ENCODE data around the gene EDA. TPM values are rescaled to one million over a fixed set of nuclear protein-coding genes. Genes with fewer than 3 reads are reported as not detected.

Gene EDA
- total RNA-seq, 2 donors from 2014 or later: 2.0 to 6.1 TPM

DNA sequence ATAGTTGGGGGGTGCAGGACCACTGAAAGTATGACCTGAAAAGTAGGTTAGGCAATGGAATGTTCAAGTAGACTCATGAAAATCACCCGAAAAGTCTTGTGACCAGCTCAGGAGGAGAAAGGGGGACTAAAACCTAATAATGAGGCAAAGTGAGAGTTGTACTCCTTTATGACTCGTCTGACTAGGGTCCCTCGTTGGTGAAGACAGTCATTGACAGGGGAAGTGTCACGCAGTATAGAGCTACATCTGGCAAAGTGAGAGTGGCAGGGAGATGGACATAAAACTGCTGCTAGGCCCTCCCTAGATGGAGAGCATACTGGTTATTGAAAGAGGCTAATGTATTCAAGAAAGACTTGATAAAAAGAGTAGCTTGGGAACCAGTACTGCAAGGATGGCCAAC lies 466.8 kb downstream of the EDA start:
- Histone ChIP-seq H3K36me3 (no peaks in the 10 kb centered on the region), H3K4me3 (no peak overlapping the region), H3K27ac (no peak overlapping the region), H3K27me3 (replicated peaks; ENCODE audit: insufficient read depth) (no peaks in the 10 kb centered on the region), H3K4me1 (ENCODE audit: control insufficient read depth in 1 of 2, low read depth in 2 of 2) (no peaks in the 10 kb centered on the region), H3K9me3 (no peaks in the 10 kb centered on the region)
- ATAC-seq (ENCODE audit: insufficient number of reproducible peaks, low FRiP score, low read depth) (no peak), DNase-seq (ENCODE audit: low spot score) (no peak)
- TF ChIP-seq CTCF (IDR thresholded peaks at IDR 0.05): no peak

GRCh38 chrX:70084592-70085240 lies 468.8 kb downstream of the EDA start:
- TF ChIP-seq CTCF (IDR thresholded peaks at IDR 0.05): no peak
- H3K27me3 ChIP-seq (replicated peaks; ENCODE audit: insufficient read depth): no peaks in the 10 kb centered on the region
- no peak for ATAC-seq (ENCODE audit: insufficient number of reproducible peaks, low FRiP score, low read depth)
- no peak overlapping the region for H3K4me3 ChIP-seq
- H3K9me3 ChIP-seq: no peaks in the 10 kb centered on the region
- H3K4me1 ChIP-seq (ENCODE audit: control insufficient read depth in 1 of 2, low read depth in 2 of 2): no peaks in the 10 kb centered on the region
- DNase-seq (ENCODE audit: low spot score): no peak
- no peak overlapping the region for H3K27ac ChIP-seq
- no peaks in the 10 kb centered on the region for H3K36me3 ChIP-seq

DNA sequence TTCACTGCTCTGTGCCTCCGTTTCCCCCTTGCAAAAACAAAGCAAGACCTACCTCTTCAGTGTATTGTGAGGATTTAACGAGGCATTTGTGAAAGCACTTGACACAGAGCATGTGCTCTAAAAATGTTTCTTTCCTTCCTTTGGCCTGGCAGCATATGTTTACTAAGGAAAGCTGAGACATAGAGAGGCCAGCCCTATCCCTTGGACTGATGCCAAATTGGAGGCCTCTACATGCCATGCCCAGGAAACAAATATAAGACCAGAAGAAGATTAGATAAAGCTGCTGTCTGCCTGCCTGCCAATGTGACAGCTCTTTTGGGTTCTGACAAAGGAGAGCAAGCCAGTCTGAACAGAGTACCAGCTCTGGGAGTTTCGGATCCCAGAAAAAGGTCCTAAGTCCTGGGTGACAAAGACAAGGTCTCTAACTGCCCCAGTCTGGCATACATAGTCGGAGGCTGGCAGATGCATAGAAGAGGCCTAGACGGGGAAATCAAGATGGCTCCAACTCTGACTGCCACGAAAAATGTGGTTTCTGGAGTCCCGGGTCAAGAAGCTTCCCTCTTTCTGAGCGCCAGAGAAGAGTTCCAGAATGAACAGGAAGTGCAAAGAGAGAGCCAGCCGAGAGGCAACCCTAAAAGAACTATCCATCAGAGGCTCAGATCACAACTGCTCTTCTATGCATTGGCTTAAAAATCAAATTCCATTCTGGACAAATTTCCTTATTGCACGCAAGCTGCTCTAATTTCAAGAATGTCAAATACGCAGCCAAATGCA lies 472.1 kb downstream of the EDA start:
- ATAC-seq (ENCODE audit: insufficient number of reproducible peaks, low FRiP score, low read depth): no peak
- Histone ChIP-seq H3K4me1 (ENCODE audit: control insufficient read depth in 1 of 2, low read depth in 2 of 2) (no peaks in the 10 kb centered on the region), H3K27ac (no peak overlapping the region)

DNA sequence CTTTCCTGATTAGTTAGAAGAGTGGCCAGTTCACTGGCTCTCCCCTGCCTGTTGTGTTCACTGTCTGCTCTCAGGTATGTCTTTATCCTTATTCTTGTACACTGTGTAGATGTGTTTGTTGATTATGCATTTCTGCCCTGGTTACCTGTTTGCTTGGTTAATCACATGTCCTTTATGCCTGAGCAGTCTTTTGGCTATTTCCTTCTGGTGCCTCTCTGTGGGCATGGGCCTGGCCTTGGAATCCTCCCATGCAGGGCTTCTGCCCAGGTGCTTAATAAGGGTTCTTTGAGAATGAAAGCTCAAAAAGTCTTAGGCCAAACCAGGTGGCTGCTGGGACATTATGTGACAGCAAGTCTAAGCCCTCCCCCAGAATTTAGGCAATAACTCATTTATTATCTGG lies 472.8 kb downstream of the EDA start:
- no peaks in the 10 kb centered on the region for H3K9me3 ChIP-seq
- DNase-seq (ENCODE audit: low spot score): no peak
- ATAC-seq (ENCODE audit: insufficient number of reproducible peaks, low FRiP score, low read depth): no peak
- no peaks in the 10 kb centered on the region for H3K4me1 ChIP-seq (ENCODE audit: control insufficient read depth in 1 of 2, low read depth in 2 of 2)
- H3K4me3 ChIP-seq: no peak overlapping the region
- no peak overlapping the region for H3K27ac ChIP-seq
- H3K36me3 ChIP-seq: no peaks in the 10 kb centered on the region
- TF ChIP-seq CTCF (IDR thresholded peaks at IDR 0.05): no peak
- H3K27me3 ChIP-seq (replicated peaks; ENCODE audit: insufficient read depth): no peaks in the 10 kb centered on the region

More for the DNA sequence above, 472.1 kb downstream of the EDA start:
- no peak overlapping the region for H3K4me3 ChIP-seq
- H3K36me3 ChIP-seq: no peaks in the 10 kb centered on the region
- TF ChIP-seq CTCF (IDR thresholded peaks at IDR 0.05): no peak
- no peaks in the 10 kb centered on the region for H3K27me3 ChIP-seq (replicated peaks; ENCODE audit: insufficient read depth)
- H3K9me3 ChIP-seq: no peaks in the 10 kb centered on the region
- no peak for DNase-seq (ENCODE audit: low spot score)

Other genes starting within 250 kb of the EDA start
- gene NALF2, start 111.8 kb upstream of the EDA start, total RNA-seq: not detected

All from thoracic aorta (tissue), 2 donors.